OCI-LY7 (cell line): ENCODE results near the gene MMP3. TPM values are rescaled to one million over a fixed set of nuclear protein-coding genes. Genes with fewer than 3 reads are reported as not detected.

Experiments used
- BruUV-seq: library from RNA; stranded (reverse); fragments of 400-500 nt; replicated peaks from 2 replicates; lab custom pipeline; 2021; lab: Mats Ljungman, UMichigan
- CTCF ChIA-PET: fragments of 300-600 bp; sonication (Branson Sonifier 250); formaldehyde crosslinking; loops from one replicate; lab custom pipeline; 2022; ENCODE audit warnings: antibody characterized with exemption; ENCODE audit not compliant: unreplicated experiment; lab: Charles Lee
- POLR2A ChIA-PET: fragments of 300-600 bp; sonication (Branson Sonifier 250); formaldehyde crosslinking; loops from one replicate; lab custom pipeline; 2022; ENCODE audit warnings: antibody characterized with exemption; lab: Charles Lee
- DNase-seq: peaks from one replicate; pipeline ENCODE4 v3.0.0-alpha.2; 2015; ENCODE audit warnings: low spot score
- H2AFZ ChIP-seq: fragments of 200-600 bp; sonication (generic), shearing (Covaris generic); 2 replicates; pipeline ENCODE4 v1.6.1; 2014; ENCODE audit warnings: mild to moderate bottlenecking, antibody characterized with exemption, low read length, moderate library complexity
- H3K27ac ChIP-seq: fragments of 200-600 bp; sonication (generic); 2 replicates; pipeline ENCODE4 v1.5.1; 2014; ENCODE audit warnings: mixed run types, low read depth, mild to moderate bottlenecking, moderate library complexity, low read length, inconsistent platforms; ENCODE audit not compliant: poor library complexity, severe bottlenecking
- H3K36me3 ChIP-seq: fragments of 200-600 bp; sonication (generic); 2 replicates; pipeline ENCODE4 v1.6.1; 2014; ENCODE audit warnings: mild to moderate bottlenecking, antibody characterized with exemption, low read length, moderate library complexity, mixed read lengths; ENCODE audit not compliant: insufficient read depth
- H3K4me1 ChIP-seq: fragments of 200-600 bp; sonication (generic); 2 replicates; pipeline ENCODE4 v1.5.1; 2014; ENCODE audit warnings: mild to moderate bottlenecking, low read length; ENCODE audit not compliant: insufficient read depth, poor library complexity, severe bottlenecking
- H3K4me2 ChIP-seq: fragments of 200-600 bp; sonication (generic); 2 replicates; pipeline ENCODE4 v1.6.1; 2014; ENCODE audit warnings: mild to moderate bottlenecking, low read length
- H3K4me3 ChIP-seq: fragments of 200-600 bp; sonication (generic); 2 replicates; pipeline ENCODE4 v1.5.1; 2014; ENCODE audit warnings: mild to moderate bottlenecking, low read depth, low read length; ENCODE audit not compliant: poor library complexity, severe bottlenecking
- H3K79me2 ChIP-seq: fragments of 200-600 bp; sonication (generic); 2 replicates; pipeline ENCODE4 v1.6.1; 2016; ENCODE audit warnings: low read depth, mild to moderate bottlenecking, low read length, moderate library complexity, mixed read lengths; ENCODE audit not compliant: insufficient read depth
- H3K9me2 ChIP-seq: fragments of 200-600 bp; sonication (generic); 2 replicates; pipeline ENCODE4 v1.6.1; 2016; ENCODE audit warnings: mild to moderate bottlenecking, low read length, mixed read lengths; ENCODE audit not compliant: insufficient read depth
- H3K9me3 ChIP-seq: fragments of 200-600 bp; sonication (generic); 2 replicates; pipeline ENCODE4 v1.6.1; 2014; ENCODE audit warnings: mild to moderate bottlenecking, mixed run types, low read length, mixed read lengths
- H4K20me1 ChIP-seq: fragments of 200-600 bp; sonication (generic); 2 replicates; pipeline ENCODE4 v1.6.1; 2014; ENCODE audit warnings: mild to moderate bottlenecking, antibody characterized with exemption, low read length, moderate library complexity, mixed read lengths; ENCODE audit not compliant: insufficient read depth
- EZH2phosphoT487 ChIP-seq: fragments of 200-600 bp; sonication (generic); IDR thresholded peaks from 2 replicates; pipeline ENCODE4 v1.6.1; 2018; ENCODE audit warnings: low read depth, borderline replicate concordance, mild to moderate bottlenecking, mixed run types, antibody characterized with exemption, low read length, moderate library complexity, mixed read lengths
- intact Hi-C: fragments of 100-400 bp; cut with micrococcal nuclease; formaldehyde crosslinking; loops from one replicate; pipeline ENCODE4 v1.10.0; 2022; ENCODE audit not compliant: unreplicated experiment
- total RNA-seq, 2 experiments: library from RNA; depleted of rRNA in 1 of 2; stranded (reverse); fragments of >200 nt in 1 of 2; shearing (Covaris generic) in 1 of 2; gene quantifications; 2 replicates each; pipeline ENCODE4 v1.2.3, GENCODE V29; 2014 to 2022
- TF ChIP-seq, protein P1 (sequence below): fragments of 200-600 bp; sonication (generic); conservative IDR thresholded peaks from 2 replicates; pipeline ENCODE4 v1.5.1; 2014; ENCODE audit warnings: mild to moderate bottlenecking, antibody characterized with exemption, low read length, moderate library complexity, mixed read lengths

The MMP3 gene
- total RNA-seq, 2 experiments from 2014 or later, result not detected

DNA sequence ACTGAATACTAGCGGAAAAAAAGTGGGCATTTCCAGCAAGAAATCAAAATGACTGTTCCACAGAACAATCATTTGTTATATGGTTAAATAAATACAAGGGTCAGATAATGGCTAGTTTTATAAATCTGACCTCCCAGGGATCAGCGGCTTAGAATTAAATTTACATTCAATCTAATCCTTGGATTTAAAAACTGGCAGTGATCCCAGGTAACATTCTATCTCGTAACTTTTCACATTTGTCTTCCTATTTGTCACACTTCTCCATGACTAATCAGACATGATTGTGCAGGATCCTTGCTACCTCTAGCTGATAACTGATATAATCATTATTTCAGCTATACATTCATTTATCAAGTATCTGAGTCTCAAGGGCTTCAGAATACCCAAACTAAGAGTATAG lies 2.9 kb upstream of the MMP3 start:
- CTCF ChIA-PET, result no interaction called here
- no peak for TF ChIP-seq EZH2phosphoT487
- TF ChIP-seq, protein P1, sequence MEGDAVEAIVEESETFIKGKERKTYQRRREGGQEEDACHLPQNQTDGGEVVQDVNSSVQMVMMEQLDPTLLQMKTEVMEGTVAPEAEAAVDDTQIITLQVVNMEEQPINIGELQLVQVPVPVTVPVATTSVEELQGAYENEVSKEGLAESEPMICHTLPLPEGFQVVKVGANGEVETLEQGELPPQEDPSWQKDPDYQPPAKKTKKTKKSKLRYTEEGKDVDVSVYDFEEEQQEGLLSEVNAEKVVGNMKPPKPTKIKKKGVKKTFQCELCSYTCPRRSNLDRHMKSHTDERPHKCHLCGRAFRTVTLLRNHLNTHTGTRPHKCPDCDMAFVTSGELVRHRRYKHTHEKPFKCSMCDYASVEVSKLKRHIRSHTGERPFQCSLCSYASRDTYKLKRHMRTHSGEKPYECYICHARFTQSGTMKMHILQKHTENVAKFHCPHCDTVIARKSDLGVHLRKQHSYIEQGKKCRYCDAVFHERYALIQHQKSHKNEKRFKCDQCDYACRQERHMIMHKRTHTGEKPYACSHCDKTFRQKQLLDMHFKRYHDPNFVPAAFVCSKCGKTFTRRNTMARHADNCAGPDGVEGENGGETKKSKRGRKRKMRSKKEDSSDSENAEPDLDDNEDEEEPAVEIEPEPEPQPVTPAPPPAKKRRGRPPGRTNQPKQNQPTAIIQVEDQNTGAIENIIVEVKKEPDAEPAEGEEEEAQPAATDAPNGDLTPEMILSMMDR, result no peak
- no peaks in the 10 kb centered on the region for H3K4me1 ChIP-seq
- no peaks in the 10 kb centered on the region for H3K79me2 ChIP-seq
- H4K20me1 ChIP-seq, result no peaks in the 10 kb centered on the region
- no peak overlapping the region for H3K27ac ChIP-seq
- H3K9me3 ChIP-seq, result no peaks in the 10 kb centered on the region
- intact Hi-C loops, result no loop called here
- no peak for DNase-seq
- H3K9me2 ChIP-seq, result no peaks in the 10 kb centered on the region
- H3K4me2 ChIP-seq, result no peak overlapping the region
- no TSS peak for BruUV-seq
- POLR2A ChIA-PET, result interaction anchor here (0.9 to 1.1 kb wide), 2 partner anchors 10 to 162 kb away, joined by 3 to 5 read pairs; no protein-coding TSS in a partner anchor
- H3K4me3 ChIP-seq, result no peak overlapping the region
- no peaks in the 10 kb centered on the region for H3K36me3 ChIP-seq
- H2AFZ ChIP-seq, result no peak overlapping the region

GRCh38 chr11:102842930-102843329 lies 479 bp downstream of the MMP3 start:
- no peak overlapping the region for H2AFZ ChIP-seq
- H3K27ac ChIP-seq, result no peak overlapping the region
- no peaks in the 10 kb centered on the region for H3K36me3 ChIP-seq
- TF ChIP-seq, protein P1, result no peak
- no peak for TF ChIP-seq EZH2phosphoT487
- H4K20me1 ChIP-seq, result no peaks in the 10 kb centered on the region
- no peak for DNase-seq
- no peak overlapping the region for H3K4me3 ChIP-seq
- no TSS peak for BruUV-seq
- no peaks in the 10 kb centered on the region for H3K9me2 ChIP-seq
- no peaks in the 10 kb centered on the region for H3K9me3 ChIP-seq
- intact Hi-C loops, result no loop called here
- H3K79me2 ChIP-seq, result no peaks in the 10 kb centered on the region
- POLR2A ChIA-PET, result interaction anchor here (0.6 kb wide), 1 partner anchor 31 kb away, joined by 3 read pairs; no protein-coding TSS in a partner anchor
- no peaks in the 10 kb centered on the region for H3K4me1 ChIP-seq
- CTCF ChIA-PET, result no interaction called here
- H3K4me2 ChIP-seq, result no peak overlapping the region

GRCh38 chr11:102840018-102840417 lies 3.4 kb downstream of the MMP3 start:
- POLR2A ChIA-PET, result interaction anchor here (0.7 kb wide), 1 partner anchor 37 kb away, joined by 3 read pairs; no protein-coding TSS in a partner anchor
- Histone ChIP-seq H2AFZ (no peak overlapping the region), H3K9me3 (no peaks in the 10 kb centered on the region), H3K4me3 (no peak overlapping the region), H3K4me2 (no peak overlapping the region), H3K36me3 (no peaks in the 10 kb centered on the region), H3K27ac (no peak overlapping the region), H3K9me2 (no peaks in the 10 kb centered on the region), H3K79me2 (no peaks in the 10 kb centered on the region), H3K4me1 (no peaks in the 10 kb centered on the region), H4K20me1 (no peaks in the 10 kb centered on the region)
- no peak for DNase-seq
- intact Hi-C loops, result no loop called here
- BruUV-seq, result no TSS peak
- TF ChIP-seq EZH2phosphoT487, result no peak
- TF ChIP-seq, protein P1, result no peak
- CTCF ChIA-PET, result no interaction called here
